ENCODE results near the gene SPATA2.

DNA sequence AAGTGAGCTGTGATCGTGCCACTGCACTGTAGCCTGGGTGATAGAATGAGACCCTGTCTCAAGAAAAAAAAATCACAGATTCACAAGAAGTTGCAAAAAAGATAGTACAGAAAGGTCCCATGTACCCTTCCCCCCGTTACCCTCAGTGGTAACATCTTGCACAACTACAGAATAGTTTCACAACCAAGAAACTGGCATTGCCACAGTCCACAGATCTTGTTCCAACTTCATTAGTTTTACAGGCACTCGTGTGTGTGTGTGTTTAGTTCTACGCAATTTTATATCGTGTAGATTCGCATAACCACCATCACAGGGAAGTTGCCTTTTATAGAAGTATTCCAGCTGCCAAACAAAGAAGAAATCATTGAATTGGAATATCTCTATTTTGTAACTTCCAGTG, 19.1 kb downstream of the SPATA2 start:
- no peak for TF ChIP-seq EZH2phosphoT487 (IDR thresholded peaks at IDR 0.05; ENCODE audit: insufficient read depth, low read depth)
- TF ChIP-seq EZH2 (IDR thresholded peaks at IDR 0.05; ENCODE audit: insufficient read depth, poor library complexity, severe bottlenecking) = no peak

Data from GM23248 (cell line).